GM12801 (cell line): ENCODE data around the gene PRKAG1.

Experiments used
- TF ChIP-seq, protein P1 (sequence below): IDR thresholded peaks from one replicate; pipeline ENCODE4 v1.5.1; 2011; ENCODE audit warnings: control low read depth; ENCODE audit not compliant: insufficient read length; ENCODE audit errors: extremely low read depth

PRKAG1 gene

DNA sequence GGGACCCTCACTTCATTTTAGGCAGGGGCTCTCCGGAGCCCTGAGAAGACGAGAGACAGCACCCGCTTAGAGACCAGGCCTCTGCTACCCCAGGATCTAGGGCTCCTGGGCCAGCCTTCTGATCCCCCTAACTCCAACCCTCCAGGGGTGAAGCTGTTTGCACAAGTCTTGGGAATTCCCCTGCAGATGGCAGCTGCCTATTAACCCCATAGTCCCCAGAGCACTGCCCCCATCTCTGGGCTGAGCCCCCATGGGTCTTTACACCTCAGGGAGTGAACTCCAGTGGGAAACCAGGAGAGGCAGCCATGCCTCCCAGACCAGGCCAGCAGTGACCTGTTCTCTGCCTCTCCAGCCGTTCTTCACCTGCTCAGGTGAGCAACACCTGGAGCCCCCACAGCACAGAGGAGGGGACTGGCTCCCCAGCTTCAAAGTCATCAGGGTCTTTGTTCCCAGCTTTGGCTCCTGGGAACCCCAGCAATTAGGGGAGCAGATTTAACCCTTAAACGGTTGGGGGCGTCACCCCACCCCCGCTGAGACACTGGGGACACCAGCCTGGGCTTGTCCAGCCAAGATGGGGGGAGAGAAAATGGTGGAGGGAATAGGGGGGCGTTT lies 49.3 kb downstream of the PRKAG1 start:
- TF ChIP-seq, protein P1, sequence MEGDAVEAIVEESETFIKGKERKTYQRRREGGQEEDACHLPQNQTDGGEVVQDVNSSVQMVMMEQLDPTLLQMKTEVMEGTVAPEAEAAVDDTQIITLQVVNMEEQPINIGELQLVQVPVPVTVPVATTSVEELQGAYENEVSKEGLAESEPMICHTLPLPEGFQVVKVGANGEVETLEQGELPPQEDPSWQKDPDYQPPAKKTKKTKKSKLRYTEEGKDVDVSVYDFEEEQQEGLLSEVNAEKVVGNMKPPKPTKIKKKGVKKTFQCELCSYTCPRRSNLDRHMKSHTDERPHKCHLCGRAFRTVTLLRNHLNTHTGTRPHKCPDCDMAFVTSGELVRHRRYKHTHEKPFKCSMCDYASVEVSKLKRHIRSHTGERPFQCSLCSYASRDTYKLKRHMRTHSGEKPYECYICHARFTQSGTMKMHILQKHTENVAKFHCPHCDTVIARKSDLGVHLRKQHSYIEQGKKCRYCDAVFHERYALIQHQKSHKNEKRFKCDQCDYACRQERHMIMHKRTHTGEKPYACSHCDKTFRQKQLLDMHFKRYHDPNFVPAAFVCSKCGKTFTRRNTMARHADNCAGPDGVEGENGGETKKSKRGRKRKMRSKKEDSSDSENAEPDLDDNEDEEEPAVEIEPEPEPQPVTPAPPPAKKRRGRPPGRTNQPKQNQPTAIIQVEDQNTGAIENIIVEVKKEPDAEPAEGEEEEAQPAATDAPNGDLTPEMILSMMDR = no peak

DNA sequence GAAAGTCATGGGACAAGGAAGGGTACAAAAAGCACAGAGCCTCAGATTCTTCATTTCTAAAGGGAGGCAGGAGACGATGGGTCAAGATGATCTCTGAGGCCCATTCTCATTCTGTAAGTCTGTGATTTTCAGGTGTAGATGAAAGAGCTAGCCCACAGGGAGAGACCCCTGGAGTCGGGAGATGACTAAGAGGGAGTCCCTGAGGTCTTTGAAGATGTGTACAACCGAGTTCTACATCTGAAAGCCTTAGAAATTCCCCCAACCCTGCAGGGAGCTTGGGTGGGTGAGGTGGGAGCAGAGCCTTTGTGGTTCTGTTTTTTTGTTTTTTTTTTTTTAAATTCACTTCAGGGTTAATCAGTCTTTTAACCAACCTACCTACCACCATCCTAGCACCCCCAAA lies 50.1 kb downstream of the PRKAG1 start:
- TF ChIP-seq, protein P1 = no peak

DNA sequence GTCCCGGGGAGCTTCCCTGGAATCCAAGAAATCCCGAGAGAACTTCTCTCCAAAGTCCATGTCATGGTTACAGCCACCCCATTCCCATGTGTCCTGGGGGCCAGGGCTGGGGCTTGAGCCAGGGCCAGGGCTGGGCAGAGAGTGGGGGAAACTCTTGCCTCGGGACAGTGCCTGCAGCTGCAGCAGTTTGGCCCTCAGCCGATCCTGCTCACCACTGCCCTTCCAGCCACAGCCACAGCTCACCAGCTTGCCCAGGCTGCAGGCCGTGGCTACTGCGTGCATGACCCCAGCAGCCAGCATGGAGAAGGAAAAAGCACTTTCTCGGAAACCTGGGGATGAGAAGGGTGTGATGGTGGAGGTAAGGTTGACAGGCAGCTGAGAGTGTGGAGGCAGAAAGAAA lies 50.6 kb downstream of the PRKAG1 start:
- TF ChIP-seq, protein P1 = no peak

DNA sequence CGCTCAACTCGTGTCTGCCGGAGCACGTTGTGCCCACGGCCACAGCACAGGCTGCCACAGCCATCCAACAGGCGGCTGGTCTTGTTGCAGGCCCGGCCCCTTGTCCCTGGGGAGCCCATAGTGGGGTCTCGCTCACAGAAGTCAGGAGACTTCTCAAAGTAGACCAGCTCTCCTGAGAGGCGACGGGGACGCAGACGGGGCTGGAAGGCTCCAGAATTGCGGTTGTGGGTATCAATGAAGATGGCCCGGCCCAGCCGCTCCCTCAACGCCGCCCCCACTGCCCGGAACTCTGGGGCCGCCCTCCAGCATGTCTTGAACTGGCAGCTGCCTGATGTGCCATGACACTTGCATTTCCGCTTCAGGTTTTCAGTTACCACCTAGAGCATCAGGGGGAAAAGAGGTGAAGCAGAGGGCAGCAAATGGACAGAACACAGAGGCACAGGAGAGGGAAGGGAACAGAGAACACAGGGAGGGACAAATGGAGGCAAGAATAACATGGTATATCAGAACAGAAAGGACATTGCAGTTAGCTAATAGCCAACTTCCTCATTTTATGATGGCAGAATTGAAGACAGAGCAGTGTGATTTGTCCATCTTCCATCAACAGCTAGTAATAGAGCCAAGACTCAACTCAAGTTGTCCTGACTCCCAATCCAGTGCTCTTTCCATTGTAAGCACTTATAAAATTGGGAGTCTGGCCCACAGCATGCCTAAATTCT lies 52.2 kb downstream of the PRKAG1 start:
- TF ChIP-seq, protein P1 = no peak

DNA sequence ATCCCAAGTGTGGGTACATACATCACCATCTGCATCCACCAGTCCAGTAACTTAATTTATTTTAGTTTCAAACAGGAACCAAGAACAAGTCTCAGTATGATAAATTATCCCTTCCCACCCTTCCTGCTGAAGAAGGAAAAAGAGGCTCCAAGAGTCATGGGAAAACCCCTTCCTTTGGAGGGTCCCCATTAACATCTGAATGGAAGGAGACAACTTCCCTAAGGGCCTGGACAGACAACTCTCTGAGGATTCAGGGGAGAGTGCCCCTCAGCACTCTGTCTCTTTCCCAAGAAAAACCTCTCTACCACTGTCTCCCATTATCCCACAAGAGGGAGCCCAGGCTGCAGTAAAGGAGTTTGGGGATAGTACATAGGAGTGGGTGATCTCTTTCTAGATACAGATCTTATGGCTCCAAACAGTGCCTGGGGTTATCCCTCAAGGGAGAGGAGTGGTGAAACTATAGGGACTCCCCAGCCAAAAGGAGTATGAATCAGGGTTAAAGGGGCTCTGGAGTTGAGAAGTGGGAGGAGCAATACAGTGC lies 53.2 kb downstream of the PRKAG1 start:
- TF ChIP-seq, protein P1 = no peak

DNA sequence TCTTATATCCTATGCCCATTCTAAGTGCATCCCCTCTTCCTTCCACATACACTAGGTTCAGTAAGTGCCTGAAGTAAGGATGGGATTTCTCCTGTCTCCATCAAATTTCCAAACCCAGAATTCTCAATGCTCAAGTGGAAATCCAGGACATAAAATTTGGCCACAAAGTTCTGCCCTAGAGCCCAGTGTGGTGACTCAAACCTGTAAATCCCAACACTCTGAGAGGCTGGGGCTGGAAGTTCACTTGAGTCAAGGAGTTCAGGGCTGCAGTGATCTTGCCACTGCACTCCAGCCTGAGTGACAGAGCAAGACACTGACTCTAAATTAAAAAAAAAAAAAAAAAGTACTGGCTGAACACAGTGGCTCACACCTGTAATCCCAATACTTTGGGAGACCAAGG lies 56.8 kb downstream of the PRKAG1 start:
- TF ChIP-seq, protein P1 = no peak

DNA sequence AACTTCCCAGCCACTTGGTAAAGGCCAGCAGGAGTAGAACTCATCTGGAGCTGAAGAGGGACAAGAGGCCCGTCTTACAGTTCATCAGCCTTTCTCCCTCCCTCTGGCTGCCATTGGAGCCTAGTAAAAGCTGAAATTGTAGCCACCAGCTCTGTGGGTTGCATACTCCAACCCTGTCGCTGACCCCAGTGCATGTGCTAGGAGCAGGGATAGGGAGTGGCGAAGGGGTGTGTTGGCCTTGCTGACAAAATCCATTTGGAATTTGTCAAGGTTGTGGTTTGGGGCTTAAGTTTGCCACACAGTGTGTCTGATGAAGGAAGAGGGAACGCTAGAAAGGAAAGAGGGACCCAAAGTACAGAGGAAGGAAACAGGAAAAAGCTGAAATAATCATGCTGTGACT lies 57.2 kb downstream of the PRKAG1 start:
- TF ChIP-seq, protein P1 = no peak
